Measurements from ENCODE around the gene XIRP1. TPM values are rescaled to one million over a fixed set of nuclear protein-coding genes. Genes with fewer than 3 reads are reported as not detected.

XIRP1 gene
- total RNA-seq, 2 donors from 2014 or later, result 0.14 to 4.1 TPM

DNA sequence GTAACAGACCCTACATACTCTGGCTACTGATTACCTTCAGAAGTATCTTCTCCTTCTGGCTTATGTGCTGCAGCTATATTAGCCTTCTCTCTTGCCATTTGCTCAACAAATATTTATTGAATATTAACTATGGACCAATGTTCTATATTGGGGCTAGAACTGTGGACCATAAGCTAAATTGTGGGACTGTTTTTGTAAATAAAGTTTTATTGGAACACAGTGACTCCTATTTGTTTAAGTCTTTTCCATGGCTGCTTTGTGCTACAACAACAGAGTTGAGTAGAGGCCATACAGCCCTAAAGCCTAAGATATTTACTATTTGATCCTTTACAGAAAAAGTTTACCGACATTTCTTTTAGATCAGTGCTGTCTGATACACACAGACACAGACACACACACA is 20.3 kb upstream of the XIRP1 start:
- no peak for ATAC-seq

DNA sequence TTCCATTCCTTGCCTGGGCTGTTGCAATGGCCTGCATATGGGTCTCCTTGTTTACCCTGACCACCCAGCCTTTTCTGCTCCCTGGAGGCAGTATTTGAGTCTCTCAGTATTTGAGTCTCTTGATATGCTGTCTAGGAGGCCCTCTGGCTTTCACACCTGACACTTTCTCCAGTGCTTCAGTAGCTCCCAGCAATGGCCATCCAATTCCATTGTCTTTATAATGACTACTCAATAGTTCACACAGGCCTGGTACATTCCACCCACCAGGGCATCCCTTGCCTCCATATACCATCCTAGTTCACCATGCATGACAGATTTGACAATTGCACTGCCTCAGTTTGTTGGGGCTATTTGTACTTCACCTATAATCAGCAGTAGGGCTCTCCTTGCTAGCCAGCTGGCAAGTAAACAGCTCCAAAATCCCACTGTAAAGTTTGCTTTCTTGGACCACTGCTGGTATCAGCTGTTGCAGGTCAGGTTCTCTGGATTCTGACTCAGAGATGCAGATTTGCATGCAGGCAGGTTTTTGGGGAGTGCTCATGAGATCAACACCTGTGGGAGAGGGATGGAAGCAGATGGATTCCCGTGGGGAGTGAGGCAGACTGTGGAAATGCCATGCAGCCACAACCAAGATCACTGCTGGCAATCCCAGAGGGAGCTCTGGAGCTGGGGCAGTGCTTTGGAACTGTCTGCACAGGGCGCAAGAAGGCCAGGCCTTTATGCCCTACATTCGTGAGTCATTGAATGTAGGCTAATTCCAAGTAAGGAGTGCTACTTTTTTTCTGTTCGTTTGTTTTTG is 19.1 kb upstream of the XIRP1 start:
- no peaks in the 10 kb centered on the region for H3K36me3 Mint-ChIP-seq
- H3K27ac Mint-ChIP-seq, result no peak overlapping the region
- no peaks in the 10 kb centered on the region for H3K9me3 Mint-ChIP-seq
- ATAC-seq (no peak), DNase-seq (ENCODE audit: low spot score in 2 of 2) (no peak)

More for the DNA sequence above, 20.3 kb upstream of the XIRP1 start:
- Mint-ChIP-seq H3K27ac (no peak overlapping the region), H3K9me3 (no peaks in the 10 kb centered on the region), H3K36me3 (no peaks in the 10 kb centered on the region)
- no peak for DNase-seq (ENCODE audit: low spot score in 2 of 2)

DNA sequence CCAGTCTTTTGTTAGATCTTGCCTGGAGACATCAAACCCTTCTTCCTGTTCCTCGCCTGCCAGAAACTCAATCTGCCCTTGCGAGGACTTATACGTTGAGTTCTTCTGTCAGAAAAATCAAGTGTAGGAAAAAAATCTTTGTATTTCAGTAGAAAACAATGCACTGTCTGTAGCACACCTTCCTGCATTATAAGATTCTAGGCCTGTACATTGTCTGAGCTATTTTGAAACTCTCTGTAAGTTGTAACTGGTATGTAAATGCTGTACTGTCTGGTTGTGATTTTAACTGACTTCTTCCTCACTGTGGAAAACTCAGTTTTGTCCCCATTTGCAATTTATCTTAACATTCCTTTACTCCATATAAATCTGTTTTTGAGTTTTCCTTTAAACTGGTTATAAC is 17.7 kb upstream of the XIRP1 start:
- H3K9me3 Mint-ChIP-seq, result no peaks in the 10 kb centered on the region
- ATAC-seq (no peak), DNase-seq (ENCODE audit: low spot score in 2 of 2) (no peak)
- H3K27ac Mint-ChIP-seq, result no peak overlapping the region
- no peaks in the 10 kb centered on the region for H3K36me3 Mint-ChIP-seq

DNA sequence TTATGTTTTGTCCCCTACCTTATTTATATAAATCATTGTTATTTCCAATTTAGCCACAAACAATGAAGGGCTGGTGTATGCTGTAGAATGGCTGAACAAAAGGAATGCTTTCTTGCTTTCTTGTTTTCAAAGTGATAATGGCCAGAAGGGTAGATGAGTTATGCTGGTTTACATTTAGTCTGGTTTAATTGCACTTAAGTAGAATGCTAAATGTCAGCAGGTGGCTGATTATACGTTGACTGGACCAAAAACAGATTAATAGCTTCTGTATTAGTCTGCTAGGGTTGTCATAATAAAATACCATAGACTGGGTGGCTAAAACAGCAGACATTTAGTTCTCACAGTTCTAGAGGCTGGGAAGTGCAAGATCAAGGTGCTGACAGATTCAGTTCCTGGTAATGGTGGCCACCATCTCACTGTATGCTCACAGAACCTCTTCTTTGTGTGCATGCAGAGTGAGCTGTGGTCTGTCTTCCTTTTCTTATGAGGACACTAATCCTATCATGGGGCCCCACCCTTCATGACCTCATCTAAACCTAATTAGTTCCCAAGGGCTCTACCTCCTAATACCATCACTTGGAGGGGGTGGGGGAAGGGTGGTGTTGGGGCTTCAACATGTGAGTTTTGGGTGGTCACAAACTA is 17.1 kb upstream of the XIRP1 start:
- ATAC-seq, result no peak
- Mint-ChIP-seq H3K36me3 (no peaks in the 10 kb centered on the region), H3K27ac (no peak overlapping the region), H3K9me3 (no peaks in the 10 kb centered on the region)
- no peak for DNase-seq (ENCODE audit: low spot score in 2 of 2)

DNA sequence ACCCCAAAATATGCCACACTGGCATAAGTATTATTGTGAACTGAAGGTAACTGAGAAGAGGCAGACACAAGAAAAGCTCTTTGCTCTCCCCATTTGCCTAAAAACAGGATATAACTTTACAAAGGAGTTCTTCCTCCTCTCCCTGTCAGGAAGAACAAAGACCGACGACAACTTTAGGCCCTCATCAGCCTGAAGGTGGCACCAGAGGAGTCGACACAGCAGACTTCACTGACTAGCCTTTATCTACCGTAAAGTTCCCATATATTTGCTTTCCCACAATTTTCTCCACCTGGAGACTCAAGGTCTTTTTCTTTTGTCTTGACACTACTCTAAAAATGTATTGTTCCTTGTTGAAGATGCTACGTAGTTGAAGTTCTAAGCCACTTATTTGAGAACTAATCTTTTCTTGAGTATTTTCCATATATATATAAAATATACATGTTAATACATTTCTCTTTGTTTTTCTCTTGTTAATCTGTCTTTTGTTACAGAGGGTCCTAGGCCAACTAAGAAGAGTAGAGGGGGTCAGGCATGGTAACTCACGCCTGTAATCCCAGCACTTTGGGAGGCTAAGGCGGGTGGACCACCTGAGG is 16.2 kb upstream of the XIRP1 start:
- no peaks in the 10 kb centered on the region for H3K36me3 Mint-ChIP-seq
- H3K9me3 Mint-ChIP-seq, result no peaks in the 10 kb centered on the region
- DNase-seq (ENCODE audit: low spot score in 2 of 2) (no peak), ATAC-seq (peak; percentile 66 to 70)
- H3K27ac Mint-ChIP-seq, result no peak overlapping the region

DNA sequence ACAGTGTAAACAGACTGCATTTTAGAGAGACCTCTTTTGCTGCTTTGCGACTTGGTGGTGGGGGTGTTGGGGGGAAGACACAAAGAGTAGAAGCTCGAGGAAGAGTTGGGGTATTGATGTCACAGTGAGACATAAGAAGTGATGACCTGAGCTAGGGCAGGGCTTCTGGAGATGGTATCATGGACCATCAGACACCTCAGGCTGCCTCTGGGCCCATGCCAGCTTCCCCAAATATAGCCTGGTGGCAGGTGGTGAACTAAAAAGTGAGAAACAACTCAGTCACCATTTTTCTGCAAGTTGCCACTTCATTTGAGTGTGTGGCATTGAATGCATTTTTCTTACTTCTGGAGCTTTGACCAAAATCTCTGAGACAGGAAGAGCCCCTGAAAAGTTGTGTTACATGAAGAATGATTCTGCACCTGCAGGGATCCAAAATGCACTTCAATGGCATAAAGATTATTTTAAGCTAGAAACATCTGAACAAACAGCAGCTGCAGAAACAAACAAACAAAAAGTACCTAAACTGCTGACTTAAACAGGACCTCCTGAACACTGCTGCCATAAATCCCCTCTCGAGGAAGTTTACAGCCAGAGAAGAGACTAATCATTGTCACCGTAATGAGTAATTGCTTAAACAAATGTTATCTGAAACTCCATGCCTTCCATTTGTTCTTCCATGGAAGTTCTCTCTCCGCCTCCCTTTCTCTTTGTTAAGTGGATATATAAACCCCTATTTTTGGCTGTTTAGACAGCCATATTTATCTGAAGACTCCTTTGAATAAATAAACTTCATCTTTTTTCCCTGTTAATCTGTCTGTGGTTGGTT is 15.2 kb upstream of the XIRP1 start:
- H3K36me3 Mint-ChIP-seq, result no peaks in the 10 kb centered on the region
- no peak for DNase-seq (ENCODE audit: low spot score in 2 of 2)

DNA sequence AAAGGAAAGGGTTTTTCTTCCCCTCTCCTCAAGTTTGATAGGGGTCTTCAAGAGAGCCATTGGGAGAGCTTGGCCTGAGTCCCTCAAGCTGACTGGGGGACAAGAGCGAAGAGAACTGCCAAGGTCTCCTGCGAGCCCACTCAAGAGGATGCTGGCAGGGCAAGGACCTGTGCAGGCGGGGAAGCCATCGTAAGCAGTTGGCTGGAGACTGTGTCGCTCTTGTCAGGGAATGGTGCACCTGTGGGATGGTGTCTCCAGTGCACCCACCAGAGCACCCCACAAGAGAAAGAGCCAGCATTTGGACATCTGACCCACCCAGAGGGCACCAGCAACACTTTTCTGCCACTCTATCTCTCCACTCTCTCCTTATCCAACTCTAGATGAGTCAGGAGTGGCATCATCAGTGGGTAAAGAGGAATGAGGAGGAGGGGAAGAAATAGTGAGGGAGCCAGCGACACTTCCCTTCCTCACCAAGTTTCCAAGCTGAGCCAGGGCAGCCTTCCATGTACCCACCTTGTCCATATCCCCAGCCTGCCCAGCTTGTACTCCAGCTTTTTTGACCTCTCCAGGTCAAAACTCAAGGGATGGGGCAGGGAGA is 13.6 kb upstream of the XIRP1 start:
- no peak for DNase-seq (ENCODE audit: low spot score in 2 of 2)
- no peaks in the 10 kb centered on the region for H3K36me3 Mint-ChIP-seq
- ATAC-seq, result no peak
- no peak overlapping the region for H3K27ac Mint-ChIP-seq
- no peaks in the 10 kb centered on the region for H3K9me3 Mint-ChIP-seq

More for the DNA sequence above, 15.2 kb upstream of the XIRP1 start:
- no peaks in the 10 kb centered on the region for H3K9me3 Mint-ChIP-seq
- ATAC-seq, result no peak
- no peak overlapping the region for H3K27ac Mint-ChIP-seq

DNA sequence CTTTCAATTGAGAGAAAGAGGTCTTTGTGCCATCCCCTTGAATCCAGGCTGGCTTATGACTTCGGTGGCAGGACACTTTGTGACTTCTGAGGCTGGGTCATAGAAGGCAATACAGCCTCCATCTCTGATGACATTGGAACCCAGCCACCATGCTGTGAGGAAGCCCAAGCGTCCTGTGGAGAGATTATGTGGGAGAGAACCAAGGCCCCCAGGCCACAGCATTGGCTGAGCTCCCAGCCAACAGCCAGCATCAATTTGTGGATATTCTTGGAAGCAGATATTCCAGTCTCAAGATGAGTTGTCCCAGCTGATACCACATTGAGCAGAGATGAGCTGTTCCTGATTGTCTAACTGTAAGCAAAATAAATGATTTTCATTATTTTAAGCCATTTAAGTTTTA is 12.7 kb upstream of the XIRP1 start:
- Mint-ChIP-seq H3K27ac (no peak overlapping the region), H3K36me3 (no peaks in the 10 kb centered on the region), H3K9me3 (no peaks in the 10 kb centered on the region)
- ATAC-seq (no peak), DNase-seq (ENCODE audit: low spot score in 2 of 2) (no peak)

DNA sequence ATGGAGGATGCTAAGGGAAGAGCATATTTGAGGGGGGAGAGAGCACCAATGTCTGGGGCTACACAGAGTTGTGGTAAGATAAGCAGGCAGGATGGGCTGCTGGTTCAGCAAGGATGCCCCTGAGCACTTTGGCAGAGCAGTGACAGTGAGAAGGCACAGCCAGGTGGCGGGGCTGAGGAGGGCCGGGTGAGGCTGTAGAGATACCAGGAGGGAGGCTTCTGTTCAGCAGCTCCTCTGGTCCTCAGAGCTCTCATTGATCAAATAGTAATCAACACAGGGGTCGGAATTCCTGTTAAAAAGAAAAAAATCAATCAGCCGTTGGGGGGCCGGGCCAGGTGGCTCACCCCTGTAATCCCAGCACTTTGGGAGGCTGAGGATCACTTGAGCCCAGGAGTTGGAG is 11.5 kb upstream of the XIRP1 start:
- Mint-ChIP-seq H3K9me3 (no peaks in the 10 kb centered on the region), H3K36me3 (no peaks in the 10 kb centered on the region), H3K27ac (peak overlapping the region in 1 of 2 donors; percentile 19)
- ATAC-seq, result no peak
- no peak for DNase-seq (ENCODE audit: low spot score in 2 of 2)

DNA sequence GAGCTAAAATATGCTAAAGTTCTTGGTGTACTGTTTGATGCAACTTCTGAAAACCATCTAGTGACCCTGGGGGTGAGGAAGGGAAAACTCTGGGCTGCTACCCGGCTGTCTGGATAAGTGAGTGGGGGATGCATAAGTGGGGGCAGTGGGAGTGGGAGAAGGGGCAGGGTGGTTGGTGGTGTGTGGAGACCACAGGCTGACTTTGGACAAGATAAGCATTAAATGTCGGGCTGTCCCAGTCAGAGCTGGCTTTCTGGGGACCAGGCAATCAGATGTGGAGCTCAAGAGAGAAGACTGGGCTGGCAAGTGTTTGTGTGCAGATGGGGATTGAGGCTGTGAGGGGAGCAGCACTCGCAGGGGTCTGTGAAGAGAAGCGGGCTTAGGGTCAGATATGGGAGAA is 11.0 kb upstream of the XIRP1 start:
- DNase-seq (ENCODE audit: low spot score in 2 of 2) (no peak), ATAC-seq (no peak)
- peak overlapping the region in 1 of 2 donors; percentile 19 for H3K27ac Mint-ChIP-seq
- H3K9me3 Mint-ChIP-seq, result no peaks in the 10 kb centered on the region
- H3K36me3 Mint-ChIP-seq, result no peaks in the 10 kb centered on the region

DNA sequence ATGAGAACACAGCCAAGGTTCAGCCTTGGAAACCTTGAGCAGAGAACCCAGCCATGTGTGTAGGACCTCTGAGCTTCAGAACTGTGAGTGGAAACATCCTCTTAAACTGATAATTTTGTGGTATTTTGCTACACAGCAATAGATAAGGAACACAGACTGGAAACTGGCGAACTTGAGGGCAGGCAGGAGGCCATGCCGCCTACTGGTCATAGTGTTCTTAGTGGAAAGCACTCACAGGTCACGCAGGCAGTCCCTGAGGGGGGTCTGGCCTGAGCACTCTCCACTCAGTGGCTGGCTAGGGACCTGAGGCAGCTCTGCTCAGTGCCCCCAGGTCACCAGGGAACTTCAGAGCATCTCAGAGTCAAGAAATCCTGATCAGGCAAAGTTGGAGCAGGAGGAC is 9.7 kb upstream of the XIRP1 start:
- DNase-seq (ENCODE audit: low spot score in 2 of 2) (no peak), ATAC-seq (no peak)
- H3K36me3 Mint-ChIP-seq, result no peaks in the 10 kb centered on the region
- H3K9me3 Mint-ChIP-seq, result no peaks in the 10 kb centered on the region
- peak overlapping the region in 1 of 2 donors; percentile 30 for H3K27ac Mint-ChIP-seq

DNA sequence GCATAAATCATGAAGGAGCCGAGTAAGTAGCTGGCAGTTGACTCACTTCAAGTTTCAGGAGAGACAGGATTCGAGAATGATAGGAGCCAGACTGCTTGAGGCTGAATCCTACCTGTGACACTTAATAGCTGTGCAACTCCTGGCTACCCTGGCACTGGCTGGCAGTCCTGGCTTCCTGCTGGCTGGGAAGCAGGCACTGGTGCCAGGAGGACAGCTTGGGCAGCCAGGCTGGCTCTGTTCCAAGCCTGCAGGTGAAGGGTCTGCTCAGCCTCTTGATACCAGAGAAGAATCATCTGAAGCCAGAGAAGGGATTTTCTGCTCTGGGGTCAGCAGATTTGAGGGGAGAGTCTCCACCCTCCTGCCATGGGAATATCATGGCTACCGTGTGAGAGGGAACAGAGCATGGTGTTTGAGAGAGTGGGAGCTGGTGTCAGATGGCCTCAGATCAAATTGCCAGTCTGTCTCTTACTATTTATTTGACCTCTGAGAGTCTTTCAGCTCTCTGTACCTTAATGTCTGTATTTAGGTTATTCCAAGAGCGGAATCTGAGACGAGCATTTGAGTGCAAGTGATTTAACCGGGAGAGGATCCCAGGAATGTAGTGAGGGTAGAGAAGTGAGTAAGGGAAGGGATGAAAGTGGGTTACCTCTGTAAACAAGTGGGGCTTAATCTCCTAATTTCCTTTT is 4.4 kb upstream of the XIRP1 start:
- no peak for ATAC-seq
- Mint-ChIP-seq H3K9me3 (no peaks in the 10 kb centered on the region), H3K36me3 (no peaks in the 10 kb centered on the region), H3K27ac (no peak overlapping the region)
- DNase-seq (ENCODE audit: low spot score in 2 of 2), result no peak

DNA sequence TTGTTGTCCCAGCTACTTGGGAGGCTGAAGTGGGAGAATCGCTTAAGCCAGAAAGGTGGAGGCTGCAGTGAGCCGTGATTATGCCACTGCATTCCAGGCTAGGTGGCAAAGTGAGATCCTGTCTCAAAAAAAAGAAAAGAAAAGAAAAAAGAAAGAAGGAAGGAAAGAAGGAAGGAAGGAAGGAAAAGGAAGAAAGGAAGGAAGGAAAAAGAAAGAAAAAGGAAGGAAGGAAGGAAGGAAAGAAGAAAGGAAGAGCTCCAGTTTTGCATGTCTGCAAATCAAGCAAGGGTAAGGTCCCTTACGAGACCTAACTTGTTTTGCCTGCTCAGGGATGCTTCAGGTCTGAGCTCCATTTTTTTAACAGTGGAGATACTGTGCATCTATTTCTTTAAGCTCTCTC is 3.6 kb upstream of the XIRP1 start:
- DNase-seq (ENCODE audit: low spot score in 2 of 2) (no peak), ATAC-seq (no peak)
- H3K36me3 Mint-ChIP-seq, result no peaks in the 10 kb centered on the region
- H3K27ac Mint-ChIP-seq, result no peak overlapping the region
- no peaks in the 10 kb centered on the region for H3K9me3 Mint-ChIP-seq

DNA sequence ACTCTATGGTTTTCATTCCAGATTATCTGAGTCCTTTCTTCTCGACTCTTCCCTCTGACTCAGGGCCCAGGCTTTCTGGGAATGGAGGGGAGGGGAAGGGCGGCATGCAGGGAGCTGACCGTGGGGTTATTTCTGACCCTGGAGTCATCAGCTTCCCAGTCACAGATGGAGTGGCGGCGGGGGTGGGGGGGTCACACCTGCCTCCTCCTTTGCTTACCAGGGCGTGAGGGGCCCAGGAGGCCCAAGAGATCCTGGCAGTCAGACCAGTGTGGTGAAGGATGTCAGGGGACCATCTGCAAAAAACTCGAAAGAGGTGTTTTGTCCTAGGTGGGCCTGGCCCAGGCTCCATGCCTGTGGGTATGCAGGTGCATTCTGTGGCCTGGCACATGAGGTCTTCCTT is 996 bp upstream of the XIRP1 start:
- H3K27ac Mint-ChIP-seq, result peak overlapping the region; percentile 37 to 88
- DNase-seq (ENCODE audit: low spot score in 2 of 2) (peak in 1 of 2 donors; percentile 51), ATAC-seq (no peak)
- no peaks in the 10 kb centered on the region for H3K36me3 Mint-ChIP-seq
- H3K9me3 Mint-ChIP-seq, result no peaks in the 10 kb centered on the region

DNA sequence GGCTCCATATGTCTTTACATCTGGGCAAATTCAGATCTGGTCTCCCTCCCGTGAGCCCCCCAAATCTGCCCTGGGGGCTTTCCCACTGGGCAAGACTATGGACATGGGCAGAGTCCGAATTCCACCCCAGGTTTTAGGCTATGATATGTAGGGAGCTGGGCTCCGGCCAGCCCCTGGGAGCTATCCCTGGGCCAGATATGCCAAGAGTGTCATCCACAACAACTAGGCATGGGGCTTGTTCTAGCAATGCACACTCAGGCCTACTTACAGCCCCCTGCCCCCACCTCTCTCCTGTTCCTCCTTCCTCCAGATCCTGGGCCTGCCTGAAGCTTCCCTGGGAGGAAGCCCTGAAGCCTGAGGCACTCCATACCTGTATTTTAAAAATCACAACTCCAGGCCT is 622 bp downstream of the XIRP1 start:
- Mint-ChIP-seq H3K9me3 (no peaks in the 10 kb centered on the region), H3K36me3 (no peaks in the 10 kb centered on the region), H3K27ac (peak overlapping the region; percentile 37 to 62)
- DNase-seq (ENCODE audit: low spot score in 2 of 2) (peak in 1 of 2 donors; percentile 53), ATAC-seq (no peak)

DNA sequence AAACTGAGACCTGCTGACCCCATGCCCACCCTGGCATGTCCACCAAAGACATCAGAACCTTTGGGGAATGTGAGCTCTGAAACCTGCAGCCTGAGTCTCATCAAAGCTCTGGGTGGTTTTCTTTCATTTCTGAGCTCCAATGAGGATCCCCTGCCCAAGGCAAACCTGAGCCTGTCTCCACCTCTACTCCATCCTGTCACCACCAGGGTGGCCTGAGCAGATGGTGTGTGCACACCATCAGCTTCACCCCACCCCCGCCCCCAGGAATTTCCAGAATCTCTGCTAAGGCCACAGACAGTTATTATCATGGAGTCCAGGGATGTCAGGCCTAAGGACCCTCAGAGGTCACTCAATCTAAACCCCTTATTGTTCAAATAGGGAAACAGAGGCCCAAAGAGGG is 1.3 kb downstream of the XIRP1 start:
- Mint-ChIP-seq H3K27ac (peak overlapping the region in 1 of 2 donors; percentile 37), H3K9me3 (no peaks in the 10 kb centered on the region), H3K36me3 (no peaks in the 10 kb centered on the region)
- DNase-seq (ENCODE audit: low spot score in 2 of 2) (no peak), ATAC-seq (no peak)

Measured in activated naive CD4-positive, alpha-beta T cell treated with anti-CD3 and anti-CD28 coated beads, Interleukin-2, amount 50 U/mL, for 72 hours (primary cell).